ENCODE results near the gene DHX58. TPM values are rescaled to one million over a fixed set of nuclear protein-coding genes. Genes with fewer than 3 reads are reported as not detected.

The DHX58 gene
- total and polyA plus RNA-seq, 10 of the 15 experiments (the other 5 are each of a cell fraction or from before 2014, with no cell fraction given): 3.5 to 69.8 (median 16.4) TPM

- FAIRE-seq (no peak), DNase-seq (ENCODE audit: low read depth, low spot score) (no peak), ATAC-seq (no peak)
- Histone ChIP-seq H3K4me1 (ENCODE audit: control insufficient read depth, insufficient read depth, low read length) (peaks cover 26% of the 10 kb centered on the region), H3K27ac (ENCODE audit: control insufficient read depth, insufficient read depth) (no peak overlapping the region), H2AFZ (ENCODE audit: control insufficient read depth, low read depth, low read length) (no peak overlapping the region), H3K79me2 (ENCODE audit: control insufficient read depth, insufficient read depth, low read length) (peaks cover 2% of the 10 kb centered on the region; the same call in 1 of the 2 replicates), H3K36me3 (ENCODE audit: control insufficient read depth in 2 of 2, insufficient read depth in 2 of 2, low read length in 1 of 2) (peaks cover 6% of the 10 kb centered on the region in 2 experiments; a peak in 3 of 4 replicates), H3K27me3 (replicated peaks in 1 of 2; ENCODE audit: control insufficient read depth in 2 of 2, insufficient read depth in 2 of 2, low read length in 1 of 2) (no peaks in the 10 kb centered on the region), H3K4me3 (no peak overlapping the region), H3K9ac (ENCODE audit: control insufficient read depth, insufficient read depth, low read length) (no peak overlapping the region), H3K9me3 (replicated peaks; ENCODE audit: control insufficient read depth, insufficient read depth, low read length) (no peaks in the 10 kb centered on the region; the same call in 2 of the 3 replicates), H4K20me1 (ENCODE audit: control insufficient read depth, insufficient read depth) (no peaks in the 10 kb centered on the region), H3K4me2 (ENCODE audit: control insufficient read depth, insufficient read depth) (no peak overlapping the region)
- CTCF ChIA-PET: interaction anchor here (0.9 to 7.1 kb wide), 13 partner anchors 17 to 205 kb away, joined by 3 to 138 read pairs (median 5); partner anchors contain the start of genes C17orf113, CNP, DNAJC7 and KCNH4
- WGBS (ENCODE audit: insufficient coverage, insufficient replicate concordance, low lambda C conversion rate, missing lambda C conversion rate): 81% methylated on average over 29 of the region's 30 CpGs
- TF ChIP-seq HDAC2 (IDR thresholded peaks at IDR 0.05) (no peak), ZNF622 (IDR thresholded peaks at IDR 0.05) (no peak), NR2C1 (IDR thresholded peaks at IDR 0.05) (0 out of 2 replicates have a peak, but pooled peaks have one; percentile 26)
- RAD21 ChIA-PET (ENCODE audit: unreplicated experiment): interaction anchor here (0.7 to 4.7 kb wide), 4 partner anchors 60 to 155 kb away, joined by 4 to 78 read pairs (median 4); partner anchors contain the start of gene KCNH4
- POLR2A ChIA-PET: interaction anchor here (0.6 to 3.0 kb wide), 5 partner anchors 10 to 387 kb away, joined by 3 to 15 read pairs (median 5); partner anchors contain the start of gene KCNH4
- intact Hi-C loops (cut with micrococcal nuclease; ENCODE audit: unreplicated experiment) (loop anchor here (1.0 kb wide), 1 partner anchor 64 kb away; the partner anchor contains the start of gene KCNH4), in situ Hi-C loops (cut with MboI) (no loop called here)
- BruUV-seq (replicated peaks): no TSS peak
- SMC1A ChIA-PET (ENCODE audit: uncharacterized antibody, unreplicated experiment): interaction anchor here (1.0 to 5.2 kb wide), 6 partner anchors 50 to 153 kb away, joined by 3 to 53 read pairs (median 11); partner anchors contain the start of genes CNP and KCNH4
These were observed 5.0 kb upstream of the DHX58 start for GRCh38 chr17:42117397-42118125.
